GM19468 (cell line): ENCODE measurements around the gene IFTAP.

Experiments used
- ATAC-seq: cut with Tn5 transposase; IDR thresholded peaks from one replicate; pipeline ENCODE4 v1.9.1; 2021; ENCODE audit warnings: mild to moderate bottlenecking, moderate library complexity, moderate number of reproducible peaks; ENCODE audit not compliant: unreplicated experiment; ENCODE audit errors: extremely low read depth

Gene IFTAP

GRCh38 chr11:36591433-36591832 is 2.9 kb upstream of the IFTAP start:
- no peak for ATAC-seq

GRCh38 chr11:36596880-36597279 is 2.6 kb downstream of the IFTAP start:
- no peak for ATAC-seq

GRCh38 chr11:36598051-36598450 is 3.7 kb downstream of the IFTAP start, which contains the start of gene RAG2:
Gene RAG2 (minus strand): TSS chr11:36598236. CDS start chr11:36594168, 4,068 bp downstream.
- ATAC-seq = no peak

- no peak for ATAC-seq
Measured at GRCh38 chr11:36600180-36600579, 5.9 kb downstream of the IFTAP start.

- no peak for ATAC-seq
Measured at GRCh38 chr11:36601155-36601554, 6.9 kb downstream of the IFTAP start.

- no peak for ATAC-seq
Measured at GRCh38 chr11:36602135-36602534, 7.8 kb downstream of the IFTAP start.

GRCh38 chr11:36605221-36606216 is 11.2 kb downstream of the IFTAP start:
- no peak for ATAC-seq

- no peak for ATAC-seq
Measured at GRCh38 chr11:36608491-36609199, 14.3 kb downstream of the IFTAP start.

GRCh38 chr11:36609383-36609782 is 15.1 kb downstream of the IFTAP start:
- ATAC-seq = no peak

GRCh38 chr11:36615826-36616225 is 21.5 kb downstream of the IFTAP start:
- ATAC-seq = no peak

- no peak for ATAC-seq
Measured at GRCh38 chr11:36617543-36618362, 23.5 kb downstream of the IFTAP start.

- no peak for ATAC-seq
Measured at GRCh38 chr11:36618363-36619047, 24.2 kb downstream of the IFTAP start.

GRCh38 chr11:36619502-36619901 is 25.2 kb downstream of the IFTAP start:
- ATAC-seq = no peak

GRCh38 chr11:36620246-36620645 is 25.9 kb downstream of the IFTAP start:
- ATAC-seq = no peak

GRCh38 chr11:36622431-36623136 is 28.3 kb downstream of the IFTAP start:
- no peak for ATAC-seq

- ATAC-seq = no peak
Measured at GRCh38 chr11:36623494-36623893, 29.2 kb downstream of the IFTAP start.

GRCh38 chr11:36627006-36627405 is 32.7 kb downstream of the IFTAP start:
- ATAC-seq = no peak

GRCh38 chr11:36627471-36627870 is 33.2 kb downstream of the IFTAP start:
- no peak for ATAC-seq

GRCh38 chr11:36628141-36628540 is 33.8 kb downstream of the IFTAP start:
- no peak for ATAC-seq
